NCI-H146 (cell line): ENCODE results near the gene RIN3.
"Not testable (repeated sequence)": the region's sequence is repeated elsewhere in the genome, so short reads cannot be mapped to it uniquely, and the experiment has no call there.

Source experiments
- DNase-seq: peaks from one replicate; lab custom pipeline; 2025; lab: John Stamatoyannopoulos, UW

Gene RIN3

DNA sequence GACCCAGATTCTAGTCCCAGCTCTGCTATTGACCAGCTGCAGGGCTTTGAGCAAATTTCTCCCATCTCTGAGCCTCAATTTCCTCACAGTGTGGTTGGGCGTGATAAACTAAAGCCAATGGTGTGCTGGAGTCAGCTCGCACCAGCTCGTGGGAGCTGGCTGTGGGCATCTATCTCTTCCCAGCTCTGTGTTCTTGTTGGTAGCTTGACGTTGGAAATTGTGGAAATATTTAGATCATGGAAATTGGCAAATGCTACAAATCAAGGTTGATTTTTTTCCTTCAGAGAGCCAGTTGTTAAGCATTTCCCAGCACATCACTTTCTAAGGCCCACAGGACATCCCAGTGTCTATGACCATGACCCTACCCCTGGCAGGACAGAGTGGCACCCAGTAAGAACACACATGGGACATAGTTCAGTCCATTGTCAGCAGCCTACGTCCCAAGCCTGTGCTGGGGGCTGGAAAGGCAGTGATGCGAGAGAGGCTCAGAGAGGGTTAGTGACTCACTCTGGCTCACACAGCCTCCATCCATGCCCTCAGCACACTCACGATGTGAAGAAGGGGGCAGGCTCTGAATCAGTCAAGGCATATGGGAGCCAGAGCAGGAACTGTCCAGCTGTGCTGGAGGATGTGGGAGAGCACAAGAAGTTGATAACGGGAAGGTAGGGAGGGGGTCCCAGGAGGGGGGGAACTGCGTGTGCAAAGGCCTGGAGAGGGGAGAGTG is 157.2 kb downstream of the RIN3 start:
- DNase-seq = no peak

DNA sequence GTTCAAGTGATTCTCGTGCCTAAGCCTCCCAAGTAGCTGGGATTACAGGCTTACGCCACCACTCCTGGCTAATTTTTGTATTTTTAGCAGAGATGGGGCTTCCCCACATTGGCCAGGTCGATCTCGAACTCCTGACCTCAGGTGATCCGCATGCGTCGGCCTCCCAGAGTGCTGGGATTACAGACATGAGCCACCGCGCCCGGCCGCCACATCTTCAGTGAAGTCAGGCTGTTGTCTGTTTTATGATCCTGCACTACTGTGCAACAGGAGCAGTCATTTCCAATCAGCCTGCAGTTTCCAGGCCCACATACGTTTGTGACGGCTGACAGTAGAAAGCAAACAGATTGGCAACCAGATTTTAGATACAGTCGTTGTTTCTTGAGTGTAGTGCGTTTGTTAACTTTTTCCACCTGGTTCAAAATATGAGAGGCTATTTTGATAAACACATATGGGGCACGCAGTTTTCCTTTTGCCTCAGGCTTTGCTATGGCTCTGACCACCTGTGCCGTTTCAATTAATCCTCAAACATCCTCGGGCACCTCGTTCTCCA is 160.1 kb downstream of the RIN3 start:
- no peak for DNase-seq

DNA sequence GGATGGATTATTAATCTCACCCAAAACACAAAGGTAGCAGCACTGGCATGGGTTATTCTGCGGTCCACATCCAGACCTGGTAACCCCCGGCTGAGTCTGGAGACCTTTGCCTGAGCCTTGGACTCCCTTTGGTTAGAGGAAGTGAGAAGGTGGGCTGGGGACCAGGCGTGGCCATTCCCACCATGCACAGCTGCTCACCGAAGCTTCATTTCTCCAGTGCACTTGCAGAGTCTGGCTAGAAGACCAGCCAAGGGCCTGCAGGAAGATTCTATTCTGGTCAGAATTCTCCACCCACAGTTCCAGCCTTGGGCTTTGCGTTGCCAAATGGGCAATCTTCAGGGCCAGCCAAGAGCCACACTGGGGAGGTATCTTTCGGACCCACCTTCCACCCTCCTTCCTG is 161.8 kb downstream of the RIN3 start:
- DNase-seq = no peak

DNA sequence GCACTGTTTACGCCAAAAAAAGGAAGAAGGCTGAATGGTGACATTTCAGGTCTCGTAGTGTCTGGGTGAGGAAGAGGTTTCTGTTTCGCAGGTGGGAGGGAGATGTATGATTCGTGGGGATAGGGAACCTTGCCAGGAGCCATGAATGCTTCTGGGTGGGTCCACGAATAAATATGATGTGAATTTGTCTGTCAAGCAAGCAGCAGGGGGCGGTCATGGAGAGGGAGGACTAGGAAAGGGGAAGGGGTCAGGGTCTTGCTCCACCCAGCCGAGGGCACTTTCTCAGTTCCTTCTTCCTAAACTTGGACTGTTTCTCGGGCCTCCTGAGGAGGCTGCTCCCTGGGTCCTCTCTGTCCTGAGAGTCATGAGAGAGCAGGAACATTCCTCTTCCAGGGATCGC is 162.4 kb downstream of the RIN3 start:
- DNase-seq = no peak

DNA sequence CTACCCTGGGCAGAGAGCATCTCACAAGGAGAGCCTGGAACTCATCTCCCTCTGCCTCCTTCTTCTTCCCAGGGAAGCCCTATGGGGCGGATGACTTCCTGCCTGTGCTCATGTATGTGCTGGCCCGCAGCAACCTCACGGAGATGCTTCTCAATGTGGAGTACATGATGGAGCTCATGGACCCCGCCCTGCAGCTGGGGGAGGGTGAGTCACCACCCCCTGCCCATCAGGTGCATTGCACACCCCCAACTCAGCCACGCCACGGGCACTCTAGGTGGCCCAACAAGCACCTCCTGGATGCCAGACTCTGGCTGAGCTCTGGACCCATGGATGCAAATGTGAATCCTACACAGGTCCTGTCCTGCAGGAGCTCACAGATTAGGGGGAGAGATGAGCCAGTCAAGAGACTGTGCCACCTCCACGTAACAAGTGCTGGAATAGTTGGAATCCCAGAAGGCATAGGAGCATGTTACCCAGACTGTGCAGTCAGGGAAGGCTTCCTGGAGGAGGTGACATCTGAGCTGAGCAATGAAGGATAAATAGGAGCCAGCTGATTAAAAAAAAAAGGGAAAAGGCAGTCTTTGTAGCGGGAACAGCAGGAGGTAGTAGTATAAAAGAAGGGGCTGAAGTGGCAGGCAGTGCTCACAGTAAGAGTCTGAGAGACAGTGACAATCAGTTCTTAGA is 163.0 kb downstream of the RIN3 start:
- no peak for DNase-seq

DNA sequence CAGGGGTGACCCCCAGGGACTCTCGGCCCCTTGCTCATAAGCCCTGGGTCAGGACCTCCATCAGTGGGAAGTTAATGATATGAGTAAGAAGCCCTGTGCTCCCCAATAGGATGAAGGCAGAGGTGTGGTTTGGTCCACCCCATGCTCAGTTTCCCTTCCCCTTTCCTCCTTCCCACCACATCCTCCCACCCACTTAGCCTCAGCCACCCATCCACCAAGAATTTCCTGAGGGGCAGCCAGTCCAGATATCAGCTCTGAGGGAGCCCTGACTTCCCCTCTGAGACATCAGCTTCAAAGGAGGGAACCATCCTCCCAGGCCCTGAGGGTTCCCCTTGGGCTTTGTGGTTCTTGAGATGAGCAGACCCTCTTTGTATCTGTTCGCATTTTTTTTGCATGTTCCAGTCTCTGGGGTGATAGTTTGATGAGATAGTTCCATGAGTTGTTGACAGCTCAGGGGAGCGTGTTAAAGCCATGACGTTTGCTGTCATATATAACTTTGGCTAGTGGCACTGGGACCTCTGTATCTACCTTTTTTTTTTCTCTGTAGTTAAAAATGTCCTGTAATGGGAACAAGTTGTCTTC is 163.6 kb downstream of the RIN3 start:
- no peak for DNase-seq

DNA sequence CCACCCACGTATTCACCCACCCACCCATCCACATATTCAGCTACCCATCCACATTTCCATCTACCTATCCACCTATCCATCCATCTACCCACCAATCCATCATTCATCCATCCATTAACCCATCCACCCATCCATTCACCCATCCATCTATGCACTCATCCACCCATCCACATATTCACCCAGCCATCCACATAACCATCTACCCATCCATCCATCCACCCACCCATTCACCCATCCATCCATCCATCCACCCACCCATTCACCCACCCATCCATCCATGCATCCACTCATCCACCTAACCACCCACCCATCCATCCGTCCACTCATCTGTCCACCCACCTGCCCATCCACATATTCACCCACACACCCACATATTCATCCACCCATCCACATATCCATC is 164.4 kb downstream of the RIN3 start:
- no peak for DNase-seq

DNA sequence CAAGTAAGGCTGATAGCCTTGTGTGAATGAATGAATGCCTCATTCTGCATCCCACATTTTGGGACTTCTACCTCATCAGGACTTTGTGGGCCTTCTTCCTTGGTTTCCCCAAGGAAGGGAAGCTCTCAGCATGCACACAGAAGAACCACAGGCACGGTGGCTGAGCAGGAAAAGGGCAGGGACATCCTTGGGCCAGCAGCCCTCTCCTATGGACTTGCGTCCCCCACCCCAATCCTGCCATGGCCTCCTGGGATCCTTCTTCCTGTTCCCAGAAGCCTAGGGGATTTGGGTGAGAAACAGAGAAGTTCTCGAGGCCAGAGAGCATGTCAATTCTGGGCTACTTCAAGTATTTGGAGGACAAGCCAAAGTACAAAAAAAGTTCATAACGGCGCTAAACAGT is 165.2 kb downstream of the RIN3 start:
- no peak for DNase-seq

DNA sequence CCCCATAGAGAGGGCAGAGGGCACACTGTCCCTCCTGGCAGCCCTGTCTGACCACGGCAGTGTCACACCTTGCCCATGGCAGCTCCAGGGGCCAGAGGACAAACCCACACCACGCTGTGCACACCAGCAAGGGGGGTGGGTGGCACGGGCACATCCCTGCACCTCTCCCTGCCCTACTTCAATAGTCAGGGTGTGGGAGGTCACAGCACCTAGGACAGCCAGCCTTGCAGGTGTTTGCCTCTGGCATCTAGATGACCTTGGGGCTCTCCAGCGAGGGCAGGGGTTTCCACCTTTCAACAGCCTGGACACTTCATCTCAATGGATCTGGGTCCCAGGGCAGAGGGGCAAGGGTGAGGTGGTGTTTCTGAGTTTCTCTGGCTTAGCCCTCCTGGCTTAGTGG is 165.7 kb downstream of the RIN3 start:
- no peak for DNase-seq

DNA sequence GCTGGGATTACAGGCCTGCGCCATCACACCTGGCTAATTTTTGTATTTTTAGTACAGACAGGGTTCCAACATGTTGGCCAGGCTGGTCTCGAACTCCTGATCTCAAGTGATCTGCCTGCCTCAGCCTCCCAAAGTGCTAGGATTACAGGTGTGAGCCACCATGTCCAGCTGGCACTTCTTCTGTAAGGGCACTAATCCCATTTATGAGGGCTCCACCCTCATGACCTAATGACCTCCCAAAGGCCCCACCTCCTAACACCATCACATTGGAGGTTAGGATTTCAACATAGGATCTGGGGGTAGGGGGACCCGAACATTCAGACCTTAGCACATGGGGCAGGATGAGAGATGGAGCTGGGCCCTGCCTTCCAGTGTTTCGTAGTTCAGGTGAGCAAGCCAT is 166.7 kb downstream of the RIN3 start:
- not testable (repeated sequence) for DNase-seq

DNA sequence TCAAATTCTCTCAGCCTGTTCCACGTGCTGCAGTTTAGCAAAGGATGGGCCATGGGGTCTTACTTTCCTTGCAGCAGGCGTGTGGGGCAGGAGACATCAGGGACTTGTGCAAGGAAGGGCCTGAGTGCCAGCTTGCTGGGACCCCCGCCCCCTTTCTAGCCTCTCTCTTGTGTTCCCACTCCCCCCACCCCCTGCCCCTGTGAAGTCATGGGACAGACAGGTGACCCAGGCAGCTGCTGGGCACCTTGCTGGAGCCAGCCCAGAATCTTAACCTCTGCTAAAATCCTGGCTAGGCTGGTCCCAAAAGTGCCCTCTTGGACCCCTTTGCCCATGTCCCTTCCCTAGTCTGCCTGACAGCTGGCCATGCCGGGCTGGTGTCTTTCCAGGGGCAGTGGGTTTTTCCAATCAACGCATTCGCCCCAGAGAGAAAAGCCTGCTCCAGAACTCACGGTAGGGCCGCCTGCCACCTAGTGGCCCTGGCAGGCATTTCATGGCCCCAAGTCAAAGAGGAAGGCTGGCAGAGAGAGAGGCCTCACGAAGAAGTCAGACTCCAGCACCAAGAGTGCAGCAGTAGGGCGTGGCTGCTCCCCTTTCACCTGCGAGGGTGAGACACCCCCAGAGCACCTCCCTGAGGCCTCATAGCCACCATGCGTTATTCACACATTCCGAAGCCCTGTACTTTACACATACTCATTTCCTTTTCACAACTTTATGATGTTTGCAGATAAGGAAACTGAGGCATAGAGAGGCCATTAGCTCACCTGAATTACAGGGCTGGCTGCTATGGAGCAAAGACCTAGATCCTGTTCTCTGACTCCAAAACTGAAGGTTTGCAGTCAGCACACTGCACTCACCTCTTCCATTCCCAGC is 167.4 kb downstream of the RIN3 start:
- DNase-seq = peak; percentile 31

DNA sequence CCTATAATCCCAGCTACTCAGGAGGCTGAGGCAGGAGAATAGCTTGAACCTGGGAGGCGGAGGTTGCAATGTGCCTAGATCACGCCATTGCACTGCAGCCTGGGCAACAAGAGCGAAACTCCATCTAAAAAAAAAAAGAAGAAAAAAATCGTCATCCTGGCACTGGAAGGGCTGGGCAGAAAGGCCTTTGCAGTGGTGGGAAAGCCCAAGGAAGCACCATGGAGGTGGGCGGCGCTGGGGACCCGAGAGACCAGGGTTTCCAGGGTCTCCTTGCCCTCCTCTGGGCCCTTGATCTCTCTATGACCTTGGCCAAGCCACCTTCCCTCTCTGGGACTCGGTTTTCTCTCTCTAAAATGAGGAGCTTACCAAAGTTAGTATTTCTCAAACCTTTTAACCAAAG is 169.5 kb downstream of the RIN3 start:
- no peak for DNase-seq

DNA sequence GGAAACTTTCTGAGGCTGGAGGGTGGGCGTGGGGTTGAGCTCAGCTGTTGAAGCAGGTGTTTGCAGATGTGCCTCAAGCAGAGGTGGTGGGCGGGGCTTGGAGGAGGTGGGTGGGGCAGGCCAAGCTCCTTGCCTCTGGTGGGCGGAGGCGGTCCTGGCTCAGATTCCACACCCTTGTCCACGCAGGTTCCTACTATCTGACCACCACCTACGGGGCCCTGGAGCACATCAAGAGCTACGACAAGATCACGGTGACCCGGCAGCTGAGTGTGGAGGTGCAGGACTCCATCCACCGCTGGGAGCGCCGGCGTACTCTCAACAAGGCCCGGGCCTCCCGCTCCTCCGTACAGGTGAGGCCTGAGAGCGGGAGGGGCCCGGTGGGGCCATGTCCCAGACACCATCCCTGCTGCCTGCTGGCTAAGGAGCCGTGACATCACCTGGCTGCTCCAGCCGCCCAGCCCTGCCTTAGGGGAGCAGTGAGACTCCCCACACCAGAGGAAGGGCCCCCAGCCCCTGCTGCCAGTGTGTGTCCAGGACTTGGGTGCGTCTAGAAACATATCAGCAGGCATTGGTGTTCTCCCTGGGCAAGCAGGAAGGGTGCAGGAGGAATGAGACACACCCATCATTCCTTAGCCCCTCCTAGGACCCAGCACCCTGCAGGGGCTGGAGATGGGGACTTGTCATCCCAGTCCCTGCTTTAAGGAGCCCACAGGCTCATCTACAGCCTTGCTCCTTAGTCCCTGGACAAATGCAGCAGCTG is 171.4 kb downstream of the RIN3 start:
- no peak for DNase-seq

DNA sequence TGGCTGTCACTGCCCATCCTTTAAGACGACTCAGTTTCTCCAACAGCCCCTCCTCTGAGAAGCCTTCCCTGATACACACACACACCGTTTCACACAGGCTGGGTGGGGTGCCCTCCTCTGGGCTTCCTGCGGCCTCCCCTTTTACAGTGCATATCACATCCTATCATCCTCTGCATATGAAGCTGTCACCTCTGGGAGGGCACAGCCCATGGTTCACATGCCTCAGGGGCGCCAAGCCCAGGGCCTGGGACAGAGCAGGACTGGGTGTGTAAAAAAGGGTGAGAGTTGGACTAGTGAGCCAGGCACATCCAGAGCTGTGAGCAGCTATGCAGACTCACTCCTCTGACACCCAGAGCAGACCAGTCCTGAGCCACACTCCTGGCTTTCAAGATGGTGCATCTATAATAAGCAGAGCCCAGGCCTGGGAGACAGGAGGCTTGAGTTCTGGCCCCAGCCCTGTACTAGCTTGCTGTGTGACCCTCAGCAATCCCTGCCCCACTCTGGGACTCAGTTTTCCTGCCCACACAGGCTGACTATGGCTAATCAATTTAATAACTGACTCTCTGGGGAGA is 172.3 kb downstream of the RIN3 start:
- no peak for DNase-seq

DNA sequence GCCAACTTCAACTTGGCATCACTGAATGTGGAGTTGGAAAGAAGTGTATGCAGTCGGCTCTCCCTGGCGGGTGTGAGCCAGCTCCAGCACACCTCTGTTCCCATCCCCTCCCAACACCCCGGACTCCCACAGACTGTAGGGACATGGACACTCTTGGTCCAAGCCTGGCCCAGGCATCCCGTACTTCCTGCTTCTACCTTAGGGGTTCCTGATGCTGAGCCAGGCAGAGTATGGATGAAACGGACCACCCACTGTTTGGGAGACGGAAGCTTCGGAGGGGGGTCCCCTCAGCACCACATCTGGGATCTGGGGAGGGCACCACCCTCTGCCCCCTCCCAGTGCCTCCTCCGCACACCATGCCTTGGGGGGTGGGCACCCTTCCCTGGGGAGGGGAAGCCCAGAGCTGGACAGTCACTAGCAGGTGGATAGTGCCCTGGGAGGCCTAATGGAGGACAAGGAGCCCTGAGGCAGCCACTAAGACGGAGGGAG is 172.9 kb downstream of the RIN3 start:
- no peak for DNase-seq

DNA sequence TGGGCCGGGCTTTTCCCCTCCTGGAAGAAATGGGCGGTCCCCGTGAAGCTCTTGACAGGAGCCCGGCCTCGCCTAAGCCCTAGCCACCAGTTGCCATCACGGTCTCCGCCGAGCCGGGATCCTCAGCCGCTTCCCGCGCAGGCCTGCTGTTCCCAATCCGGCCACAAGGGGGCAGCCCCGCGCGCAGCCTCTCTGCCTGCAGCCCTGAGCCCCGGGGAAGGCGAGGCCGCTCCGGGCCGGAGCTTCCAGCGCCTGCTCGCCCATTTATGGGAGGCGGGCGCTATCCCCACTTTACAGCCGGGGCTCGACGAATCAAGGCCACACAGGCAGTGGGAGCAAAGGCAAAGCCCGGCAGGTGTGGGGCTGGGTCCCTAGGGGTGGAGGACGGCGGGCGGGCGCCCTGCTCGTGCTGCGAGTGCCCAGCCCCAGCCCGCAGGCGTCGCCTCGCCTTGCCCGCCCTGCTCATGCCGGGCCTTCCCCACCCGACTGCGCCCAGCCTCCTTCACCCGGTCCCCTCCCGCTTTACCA is 173.4 kb downstream of the RIN3 start:
- peak; percentile 78 for DNase-seq

DNA sequence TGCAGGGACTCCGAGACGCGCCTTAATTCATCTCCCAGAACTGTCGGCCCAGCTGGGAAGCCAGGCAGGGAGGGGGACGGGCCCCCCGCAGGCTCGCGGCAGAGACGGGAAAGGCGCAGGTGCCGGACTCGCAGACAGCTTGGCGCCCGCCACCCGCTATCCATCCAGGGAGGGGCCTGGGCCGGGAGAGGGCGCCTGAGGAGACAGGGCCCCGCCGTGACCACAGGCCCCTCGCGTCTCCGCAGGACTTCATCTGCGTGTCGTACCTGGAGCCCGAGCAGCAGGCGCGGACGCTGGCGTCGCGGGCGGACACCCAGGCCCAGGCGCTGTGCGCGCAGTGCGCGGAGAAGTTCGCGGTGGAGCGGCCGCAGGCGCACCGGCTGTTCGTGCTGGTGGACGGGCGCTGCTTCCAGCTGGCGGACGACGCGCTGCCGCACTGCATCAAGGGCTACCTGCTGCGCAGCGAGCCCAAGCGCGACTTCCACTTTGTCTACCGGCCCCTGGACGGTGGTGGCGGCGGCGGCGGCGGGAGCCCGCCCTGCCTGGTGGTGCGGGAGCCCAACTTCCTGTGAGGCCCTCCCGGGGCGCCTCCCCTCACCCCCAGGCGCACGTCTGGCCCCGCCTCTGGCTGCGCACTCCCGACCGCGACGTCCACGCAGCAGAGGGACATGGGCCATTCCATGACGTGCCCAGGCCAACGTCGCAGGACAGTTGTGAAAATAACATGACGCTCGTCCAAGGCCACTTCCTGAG is 174.3 kb downstream of the RIN3 start:
- DNase-seq = peak; percentile 82

DNA sequence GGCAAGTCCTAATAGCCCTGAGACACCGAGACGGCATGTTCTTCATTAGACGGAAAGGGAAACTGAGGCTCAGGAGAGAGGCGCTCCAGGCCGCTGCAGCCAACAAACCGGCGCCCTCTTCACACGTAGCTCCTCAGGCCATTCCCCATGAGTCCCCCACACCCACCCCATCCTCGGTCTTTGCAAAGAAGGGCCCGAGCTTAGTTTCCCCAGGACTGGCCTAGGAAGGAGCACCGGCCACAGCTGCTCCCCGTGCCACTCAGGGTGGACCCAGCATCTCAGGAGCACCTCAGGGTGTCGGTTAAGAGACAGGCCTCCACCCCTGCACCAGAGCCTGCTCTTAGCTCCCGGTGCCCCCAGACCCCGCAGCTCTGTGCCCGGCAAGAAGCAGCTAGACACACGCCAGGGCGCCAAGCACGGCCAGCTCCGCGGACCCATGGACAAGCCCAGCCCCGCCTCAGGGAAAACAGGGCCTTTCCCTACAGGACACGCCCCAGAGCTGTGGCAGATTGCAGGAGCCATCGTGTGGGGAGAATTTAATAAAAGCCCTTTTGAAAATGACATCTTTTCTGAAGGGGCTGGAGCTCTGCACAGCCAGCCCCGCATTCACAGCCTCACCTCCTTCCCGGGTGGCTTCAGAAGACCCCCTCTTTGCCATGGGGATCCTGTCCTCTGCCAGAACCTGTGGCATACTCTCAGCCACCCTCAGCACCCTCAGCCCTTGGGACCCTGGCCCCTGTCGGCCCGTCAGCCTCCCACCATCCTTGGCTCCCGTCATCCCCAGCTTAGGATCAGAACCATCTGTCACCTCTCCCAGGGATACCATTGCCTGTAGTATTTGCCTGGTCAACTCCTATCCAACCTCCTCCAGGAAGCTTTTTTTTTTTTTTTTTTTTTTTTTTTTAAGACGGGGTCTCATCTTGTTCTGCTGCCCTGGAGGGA is 175.1 kb downstream of the RIN3 start:
- DNase-seq = no peak
